ENCODE data around the gene PSMD9. TPM values are rescaled to one million over a fixed set of nuclear protein-coding genes. Genes with fewer than 3 reads are reported as not detected.

Gene PSMD9, protein sequence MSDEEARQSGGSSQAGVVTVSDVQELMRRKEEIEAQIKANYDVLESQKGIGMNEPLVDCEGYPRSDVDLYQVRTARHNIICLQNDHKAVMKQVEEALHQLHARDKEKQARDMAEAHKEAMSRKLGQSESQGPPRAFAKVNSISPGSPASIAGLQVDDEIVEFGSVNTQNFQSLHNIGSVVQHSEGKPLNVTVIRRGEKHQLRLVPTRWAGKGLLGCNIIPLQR
- 34.0 TPM for total RNA-seq (ENCODE audit: unreplicated experiment)
- long read RNA-seq, transcript PSMD9-207 (6 exons, 2,784 nt) = major isoform, 36 of 39 reads
- long read RNA-seq, partial matches to known transcripts = 0 of 39 reads
- long read RNA-seq, other reads (novel, unspliced or antisense) = 1 of 39 reads

- H3K4me3 Mint-ChIP-seq (ENCODE audit: unreplicated experiment) = peak within 1 kb of the TSS; percentile 98
- peaks cover 3% of the 10 kb centered on the region for H3K36me3 Mint-ChIP-seq (ENCODE audit: low read depth, unreplicated experiment)
- peak within 1 kb of the TSS; percentile 89 for H3K27ac Mint-ChIP-seq (ENCODE audit: unreplicated experiment)
- TF ChIP-seq, protein P1, sequence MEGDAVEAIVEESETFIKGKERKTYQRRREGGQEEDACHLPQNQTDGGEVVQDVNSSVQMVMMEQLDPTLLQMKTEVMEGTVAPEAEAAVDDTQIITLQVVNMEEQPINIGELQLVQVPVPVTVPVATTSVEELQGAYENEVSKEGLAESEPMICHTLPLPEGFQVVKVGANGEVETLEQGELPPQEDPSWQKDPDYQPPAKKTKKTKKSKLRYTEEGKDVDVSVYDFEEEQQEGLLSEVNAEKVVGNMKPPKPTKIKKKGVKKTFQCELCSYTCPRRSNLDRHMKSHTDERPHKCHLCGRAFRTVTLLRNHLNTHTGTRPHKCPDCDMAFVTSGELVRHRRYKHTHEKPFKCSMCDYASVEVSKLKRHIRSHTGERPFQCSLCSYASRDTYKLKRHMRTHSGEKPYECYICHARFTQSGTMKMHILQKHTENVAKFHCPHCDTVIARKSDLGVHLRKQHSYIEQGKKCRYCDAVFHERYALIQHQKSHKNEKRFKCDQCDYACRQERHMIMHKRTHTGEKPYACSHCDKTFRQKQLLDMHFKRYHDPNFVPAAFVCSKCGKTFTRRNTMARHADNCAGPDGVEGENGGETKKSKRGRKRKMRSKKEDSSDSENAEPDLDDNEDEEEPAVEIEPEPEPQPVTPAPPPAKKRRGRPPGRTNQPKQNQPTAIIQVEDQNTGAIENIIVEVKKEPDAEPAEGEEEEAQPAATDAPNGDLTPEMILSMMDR (IDR thresholded peaks at IDR 0.05; ENCODE audit: unreplicated experiment) = no peak
- no peaks in the 10 kb centered on the region for H3K9me3 Mint-ChIP-seq (ENCODE audit: unreplicated experiment)
- no peaks in the 10 kb centered on the region for H3K27me3 Mint-ChIP-seq (ENCODE audit: unreplicated experiment)
- H3K4me1 Mint-ChIP-seq (ENCODE audit: unreplicated experiment) = peaks cover 9% of the 10 kb centered on the region
- DNase-seq (ENCODE audit: low spot score) = peak; percentile 98
Measured at GRCh38 chr12:121888478-121889273, at the start of gene PSMD9. Gene PSMD9, plus strand, starts transcription at chr12:121888790. Its CDS starts 67 bp downstream, at chr12:121888857.

GRCh38 chr12:121839106-121839992 lies 49.2 kb upstream of the PSMD9 start:
- Mint-ChIP-seq H3K9me3 (ENCODE audit: unreplicated experiment) (no peaks in the 10 kb centered on the region), H3K36me3 (ENCODE audit: low read depth, unreplicated experiment) (no peaks in the 10 kb centered on the region), H3K27ac (ENCODE audit: unreplicated experiment) (peak overlapping the region; percentile 36), H3K4me3 (ENCODE audit: unreplicated experiment) (peak overlapping the region; percentile 91), H3K27me3 (ENCODE audit: unreplicated experiment) (peaks cover 2% of the 10 kb centered on the region), H3K4me1 (ENCODE audit: unreplicated experiment) (no peaks in the 10 kb centered on the region)
- DNase-seq (ENCODE audit: low spot score) = peak; percentile 100
- TF ChIP-seq, protein P1 (IDR thresholded peaks at IDR 0.05; ENCODE audit: unreplicated experiment) = peak; percentile 28

DNA sequence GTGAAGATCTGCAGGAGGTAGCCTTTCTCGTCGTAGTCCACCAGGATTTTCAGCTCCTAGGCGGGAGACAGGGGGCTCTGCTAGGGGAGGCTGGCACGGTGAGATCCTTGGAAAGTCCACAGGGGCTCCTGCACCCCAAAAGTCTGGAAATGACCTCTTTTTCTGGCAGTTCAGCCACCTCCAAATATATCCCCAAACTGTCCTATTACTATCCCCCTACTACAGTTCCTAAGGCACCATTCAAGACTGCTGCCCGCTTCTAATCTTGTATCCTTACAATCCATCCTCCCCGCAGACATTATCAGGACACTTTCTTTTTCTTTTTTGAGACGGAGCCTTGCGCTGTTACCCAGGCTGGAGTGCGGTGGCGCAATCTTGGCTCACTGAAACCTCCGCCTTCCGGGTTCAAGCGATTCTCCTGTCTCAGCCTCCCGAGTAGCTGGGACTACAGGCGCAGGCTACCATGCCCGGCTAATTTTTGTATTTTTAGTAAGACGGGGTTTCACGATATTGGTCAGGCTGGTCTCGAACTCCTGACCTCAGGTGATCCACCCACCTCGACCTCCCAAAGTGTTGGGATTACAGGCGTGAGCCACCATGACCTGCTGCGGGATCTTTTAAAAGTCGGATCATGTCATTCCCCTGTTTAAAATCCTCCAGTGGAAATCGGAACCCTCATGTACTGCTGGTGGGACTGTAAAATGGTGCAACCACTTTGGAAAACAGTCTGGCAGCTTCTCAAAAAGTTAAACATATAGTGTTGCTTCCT lies 48.4 kb upstream of the PSMD9 start:
- no peaks in the 10 kb centered on the region for H3K36me3 Mint-ChIP-seq (ENCODE audit: low read depth, unreplicated experiment)
- peak overlapping the region; percentile 65 for H3K27ac Mint-ChIP-seq (ENCODE audit: unreplicated experiment)
- H3K4me3 Mint-ChIP-seq (ENCODE audit: unreplicated experiment) = peak overlapping the region; percentile 91
- H3K9me3 Mint-ChIP-seq (ENCODE audit: unreplicated experiment) = no peaks in the 10 kb centered on the region
- TF ChIP-seq, protein P1 (IDR thresholded peaks at IDR 0.05; ENCODE audit: unreplicated experiment) = no peak
- DNase-seq (ENCODE audit: low spot score) = no peak
- H3K27me3 Mint-ChIP-seq (ENCODE audit: unreplicated experiment) = peaks cover 2% of the 10 kb centered on the region
- H3K4me1 Mint-ChIP-seq (ENCODE audit: unreplicated experiment) = no peaks in the 10 kb centered on the region

DNA sequence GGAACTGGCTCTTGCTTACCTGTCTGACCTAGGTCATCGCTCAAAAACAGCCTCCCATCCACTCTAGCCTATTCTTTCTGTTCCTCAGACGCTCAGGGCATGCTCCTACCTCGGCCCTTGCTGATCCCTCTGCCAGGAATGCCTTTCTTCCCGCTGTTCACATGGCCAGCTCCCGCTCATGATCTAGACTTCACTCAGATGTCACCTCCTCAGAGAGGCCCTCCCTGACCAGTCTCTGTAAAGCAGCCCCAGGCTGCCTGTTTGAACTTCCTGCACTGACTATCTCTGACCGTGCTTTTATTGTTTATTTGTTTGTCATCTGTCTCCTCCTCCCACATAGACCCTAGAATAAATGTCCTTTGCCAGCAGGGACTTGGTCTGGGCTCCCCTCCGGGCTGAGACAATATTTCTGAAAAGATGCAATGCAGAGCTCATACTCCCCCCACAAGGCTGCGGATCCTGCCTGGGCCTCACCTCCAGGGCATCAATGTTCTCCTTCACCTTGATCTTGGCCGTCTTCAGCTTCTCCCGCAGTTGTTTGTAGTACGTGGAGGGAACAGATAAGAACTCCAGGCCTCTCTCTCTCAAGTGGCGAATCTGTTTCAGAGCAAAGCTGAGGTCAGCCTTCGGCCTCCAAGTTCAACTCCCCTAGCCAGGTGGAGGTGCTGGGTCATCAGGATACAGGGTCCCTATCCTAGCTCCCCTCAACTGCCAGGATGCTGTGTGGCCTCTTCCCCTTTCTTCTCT lies 45.2 kb upstream of the PSMD9 start:
- H3K4me1 Mint-ChIP-seq (ENCODE audit: unreplicated experiment) = no peaks in the 10 kb centered on the region
- TF ChIP-seq, protein P1 (IDR thresholded peaks at IDR 0.05; ENCODE audit: unreplicated experiment) = no peak
- peaks cover 4% of the 10 kb centered on the region for H3K27me3 Mint-ChIP-seq (ENCODE audit: unreplicated experiment)
- H3K27ac Mint-ChIP-seq (ENCODE audit: unreplicated experiment) = no peak overlapping the region
- no peaks in the 10 kb centered on the region for H3K36me3 Mint-ChIP-seq (ENCODE audit: low read depth, unreplicated experiment)
- no peak overlapping the region for H3K4me3 Mint-ChIP-seq (ENCODE audit: unreplicated experiment)
- no peak for DNase-seq (ENCODE audit: low spot score)
- no peaks in the 10 kb centered on the region for H3K9me3 Mint-ChIP-seq (ENCODE audit: unreplicated experiment)

Measured in endothelial cell (in vitro differentiated cells).